VCaP (cell line): ENCODE results near the gene CAPN1.

ENCODE experiments used
- H3K27ac ChIP-seq: fragments of 450-650 bp; 2 replicates; pipeline ENCODE4 v1.5.1; 2017
- TF ChIP-seq, protein P1 (sequence below): fragments of 450-650 bp; conservative IDR thresholded peaks from 2 replicates; pipeline ENCODE4 v1.5.1; 2017; ENCODE audit warnings: mild to moderate bottlenecking, moderate library complexity

The CAPN1 gene

DNA sequence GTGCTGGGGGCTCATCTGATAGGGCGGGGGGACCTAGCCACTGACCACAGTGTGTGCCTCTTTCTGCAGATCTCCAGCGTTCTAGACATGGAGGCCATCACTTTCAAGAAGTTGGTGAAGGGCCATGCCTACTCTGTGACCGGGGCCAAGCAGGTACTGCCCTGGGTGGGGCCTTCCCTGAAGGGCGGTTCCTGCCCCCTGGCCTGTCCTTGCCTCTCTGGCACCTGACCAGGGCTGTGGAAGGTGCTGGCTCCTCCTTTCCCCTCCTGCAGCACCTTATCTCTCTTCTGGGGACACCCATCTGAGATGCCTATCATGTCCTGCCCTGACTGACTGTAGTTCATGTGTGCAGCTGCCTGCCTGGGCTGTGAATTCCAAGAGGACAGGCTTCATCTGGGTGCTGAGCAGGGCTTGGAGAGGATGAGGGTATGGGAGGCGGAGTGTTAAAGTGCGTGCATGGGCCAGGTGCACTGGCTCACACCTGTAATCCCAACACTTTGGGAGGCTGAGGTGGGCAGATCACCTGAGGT, 5.5 kb downstream of the CAPN1 start:
- TF ChIP-seq, protein P1, sequence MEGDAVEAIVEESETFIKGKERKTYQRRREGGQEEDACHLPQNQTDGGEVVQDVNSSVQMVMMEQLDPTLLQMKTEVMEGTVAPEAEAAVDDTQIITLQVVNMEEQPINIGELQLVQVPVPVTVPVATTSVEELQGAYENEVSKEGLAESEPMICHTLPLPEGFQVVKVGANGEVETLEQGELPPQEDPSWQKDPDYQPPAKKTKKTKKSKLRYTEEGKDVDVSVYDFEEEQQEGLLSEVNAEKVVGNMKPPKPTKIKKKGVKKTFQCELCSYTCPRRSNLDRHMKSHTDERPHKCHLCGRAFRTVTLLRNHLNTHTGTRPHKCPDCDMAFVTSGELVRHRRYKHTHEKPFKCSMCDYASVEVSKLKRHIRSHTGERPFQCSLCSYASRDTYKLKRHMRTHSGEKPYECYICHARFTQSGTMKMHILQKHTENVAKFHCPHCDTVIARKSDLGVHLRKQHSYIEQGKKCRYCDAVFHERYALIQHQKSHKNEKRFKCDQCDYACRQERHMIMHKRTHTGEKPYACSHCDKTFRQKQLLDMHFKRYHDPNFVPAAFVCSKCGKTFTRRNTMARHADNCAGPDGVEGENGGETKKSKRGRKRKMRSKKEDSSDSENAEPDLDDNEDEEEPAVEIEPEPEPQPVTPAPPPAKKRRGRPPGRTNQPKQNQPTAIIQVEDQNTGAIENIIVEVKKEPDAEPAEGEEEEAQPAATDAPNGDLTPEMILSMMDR: no peak
- no peak overlapping the region for H3K27ac ChIP-seq

DNA sequence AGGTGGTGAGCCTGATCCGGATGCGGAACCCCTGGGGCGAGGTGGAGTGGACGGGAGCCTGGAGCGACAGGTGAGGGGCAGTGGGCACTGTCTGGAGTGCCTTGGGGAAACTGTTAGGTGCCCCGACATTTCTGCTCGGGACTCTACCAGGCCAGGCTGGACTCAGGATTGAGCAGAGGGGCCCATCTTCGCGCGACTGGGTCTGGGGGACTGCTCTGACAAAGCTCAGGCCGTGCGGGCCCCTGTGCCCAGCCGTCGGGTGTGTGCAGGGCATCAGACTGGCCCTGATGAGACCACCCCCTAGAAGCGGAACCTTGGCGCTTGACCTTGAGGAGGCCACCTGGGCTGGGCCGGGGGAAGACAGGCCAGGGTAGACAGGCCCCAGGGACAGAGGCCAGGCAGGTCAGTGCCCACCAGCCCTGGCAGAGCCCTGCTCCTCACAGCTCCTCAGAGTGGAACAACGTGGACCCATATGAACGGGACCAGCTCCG, 6.3 kb downstream of the CAPN1 start:
- TF ChIP-seq, protein P1: no peak
- no peak overlapping the region for H3K27ac ChIP-seq

GRCh38 chr11:65188486-65188885, 6.8 kb downstream of the CAPN1 start:
- no peak overlapping the region for H3K27ac ChIP-seq
- TF ChIP-seq, protein P1: no peak

DNA sequence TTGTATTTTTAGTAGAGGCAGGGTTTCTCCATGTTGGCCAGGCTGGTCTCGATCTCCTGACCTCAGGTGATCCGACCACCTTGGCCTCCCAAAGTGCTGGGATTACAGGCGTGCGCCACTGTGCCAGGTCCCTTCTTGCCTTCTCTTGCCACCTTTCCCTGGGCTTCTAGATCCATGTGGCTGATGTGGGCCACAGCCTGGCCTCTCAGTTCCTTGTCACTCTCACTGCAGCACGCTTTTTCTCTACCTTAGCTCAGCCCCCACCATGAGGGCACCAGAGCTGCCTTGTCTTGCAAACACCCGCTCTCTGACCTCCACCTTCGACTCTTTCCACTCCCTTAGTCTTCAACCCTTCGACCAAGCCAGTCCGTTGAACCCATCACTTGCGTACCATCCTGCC, 7.5 kb downstream of the CAPN1 start:
- TF ChIP-seq, protein P1: no peak
- H3K27ac ChIP-seq: no peak overlapping the region

- TF ChIP-seq, protein P1: no peak
- no peak overlapping the region for H3K27ac ChIP-seq
These were observed 12.8 kb downstream of the CAPN1 start for GRCh38 chr11:65194564-65194963.

DNA sequence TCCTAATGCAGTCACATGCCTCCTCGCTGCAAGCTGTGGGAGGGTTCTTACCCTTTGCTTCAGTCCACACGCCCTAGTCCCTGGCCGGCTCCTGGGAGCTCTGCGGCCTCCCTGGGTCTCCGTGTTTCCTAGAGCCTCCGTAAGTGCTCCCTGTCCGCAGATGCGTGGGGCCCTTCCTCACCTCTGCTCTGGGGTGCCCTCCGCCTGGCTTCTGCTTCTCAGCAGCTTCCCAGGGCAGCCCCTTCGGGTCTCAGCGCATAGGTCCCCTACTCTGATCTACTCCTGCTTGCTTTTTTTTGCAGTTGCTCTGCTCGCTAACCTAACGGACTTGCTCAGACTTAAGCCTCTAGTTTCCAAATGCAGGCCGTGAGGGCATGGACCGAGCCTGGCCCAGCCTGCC, 22.4 kb downstream of the CAPN1 start:
- no peak overlapping the region for H3K27ac ChIP-seq
- TF ChIP-seq, protein P1: no peak

DNA sequence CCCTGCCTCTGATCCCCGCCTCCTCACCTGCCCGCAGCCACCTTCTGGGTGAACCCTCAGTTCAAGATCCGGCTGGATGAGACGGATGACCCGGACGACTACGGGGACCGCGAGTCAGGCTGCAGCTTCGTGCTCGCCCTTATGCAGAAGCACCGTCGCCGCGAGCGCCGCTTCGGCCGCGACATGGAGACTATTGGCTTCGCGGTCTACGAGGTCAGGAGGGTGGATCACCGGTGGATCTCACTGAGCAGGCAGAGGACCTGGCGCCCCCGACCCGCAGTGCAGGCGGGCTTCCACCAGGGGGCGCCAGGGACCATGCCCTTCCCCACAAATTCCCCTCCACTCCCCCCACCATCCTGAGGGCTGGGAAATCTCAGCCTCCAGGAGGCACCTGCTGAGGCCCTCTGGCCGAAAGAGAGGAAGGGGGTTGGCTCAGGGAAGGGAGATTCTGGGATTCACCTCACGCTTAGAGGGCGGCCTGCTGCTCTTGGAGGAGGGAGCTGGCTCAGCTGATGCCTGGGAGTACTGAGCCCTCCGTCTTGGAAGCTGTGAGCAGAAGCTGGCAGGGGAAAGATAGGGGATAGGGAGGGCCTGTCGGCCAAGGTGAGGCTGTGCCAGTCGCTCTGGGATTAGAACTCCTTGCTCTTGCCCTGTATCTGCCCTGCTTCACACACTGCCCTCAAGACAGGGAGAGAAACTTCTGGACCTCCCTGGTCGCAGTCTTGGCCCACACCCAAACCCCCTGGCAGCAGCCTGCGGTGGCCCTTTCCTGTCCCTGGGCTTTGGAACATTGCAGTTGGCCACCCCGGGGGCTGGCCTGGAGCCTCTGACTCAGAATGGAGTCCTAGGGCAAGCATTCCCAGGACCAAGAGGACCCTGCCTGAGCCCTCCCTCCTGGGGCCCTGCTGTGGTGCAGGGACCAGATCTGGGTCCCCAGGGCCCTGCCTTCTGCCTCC, 23.2 kb downstream of the CAPN1 start:
- TF ChIP-seq, protein P1: peak; percentile 100
- H3K27ac ChIP-seq: no peak overlapping the region; the same call in 1 of the 2 replicates
